Measurements from ENCODE around the gene BTBD19. TPM values are rescaled to one million over a fixed set of nuclear protein-coding genes. Genes with fewer than 3 reads are reported as not detected.
"Not testable (repeated sequence)": the region's sequence is repeated elsewhere in the genome, so short reads cannot be mapped to it uniquely, and the experiment has no call there.

The BTBD19 gene
- total RNA-seq, 1 experiment from 2014 or later: 4.0 TPM

- Histone ChIP-seq H3K4me1 (replicated peaks) (peaks cover 36% of the 10 kb centered on the region), H3K9me3 (replicated peaks) (no peaks in the 10 kb centered on the region), H3K27me3 (replicated peaks) (no peaks in the 10 kb centered on the region), H3K27ac (no peak overlapping the region), H3K4me3 (no peak overlapping the region), H3K36me3 (peaks cover 22% of the 10 kb centered on the region)
- DNase-seq (ENCODE audit: low read depth in 1 of 2, low spot score in 2 of 2): peak; percentile 60 to 90
Measured at GRCh38 chr1:44835738-44836675, 27.7 kb downstream of the BTBD19 start.

- Histone ChIP-seq H3K36me3 (peaks cover 19% of the 10 kb centered on the region), H3K4me1 (replicated peaks) (peaks cover 30% of the 10 kb centered on the region)
- not testable (repeated sequence) for H3K27ac ChIP-seq; H3K9me3 ChIP-seq (replicated peaks); DNase-seq (ENCODE audit: low read depth in 1 of 2, low spot score in 2 of 2); H3K27me3 ChIP-seq (replicated peaks); H3K4me3 ChIP-seq
Measured at GRCh38 chr1:44838294-44838693, 30.0 kb downstream of the BTBD19 start.

GRCh38 chr1:44839576-44839975, 31.3 kb downstream of the BTBD19 start:
- Histone ChIP-seq H3K4me3 (no peak overlapping the region), H3K9me3 (replicated peaks) (no peaks in the 10 kb centered on the region), H3K36me3 (peaks cover 19% of the 10 kb centered on the region), H3K27me3 (replicated peaks) (no peaks in the 10 kb centered on the region), H3K4me1 (replicated peaks) (peaks cover 37% of the 10 kb centered on the region), H3K27ac (peak overlapping the region; percentile 30; the same call in 1 of the 2 replicates)
- peak; percentile 76 to 88 for DNase-seq (ENCODE audit: low read depth in 1 of 2, low spot score in 2 of 2)

GRCh38 chr1:44842486-44842861, 34.2 kb downstream of the BTBD19 start:
- H3K36me3 ChIP-seq: peaks cover 10% of the 10 kb centered on the region
- H3K9me3 ChIP-seq (replicated peaks): no peaks in the 10 kb centered on the region
- H3K27ac ChIP-seq: no peak overlapping the region
- no peak for DNase-seq (ENCODE audit: low read depth in 1 of 2, low spot score in 2 of 2)
- H3K27me3 ChIP-seq (replicated peaks): no peaks in the 10 kb centered on the region
- peak overlapping the region; percentile 53 for H3K4me3 ChIP-seq
- H3K4me1 ChIP-seq (replicated peaks): peaks cover 34% of the 10 kb centered on the region

- DNase-seq (ENCODE audit: low read depth in 1 of 2, low spot score in 2 of 2): peak; percentile 95 to 98
- peaks cover 40% of the 10 kb centered on the region for H3K4me1 ChIP-seq (replicated peaks)
- H3K4me3 ChIP-seq: peak within 1 kb of the TSS; percentile 53
- no peak within 1 kb of the TSS for H3K27ac ChIP-seq
- H3K36me3 ChIP-seq: peaks cover 7% of the 10 kb centered on the region
- H3K27me3 ChIP-seq (replicated peaks): no peaks in the 10 kb centered on the region
- H3K9me3 ChIP-seq (replicated peaks): no peaks in the 10 kb centered on the region
Measured at GRCh38 chr1:44842862-44843655, 34.7 kb downstream of the BTBD19 start, which contains the start of gene PTCH2. PTCH2 (minus strand) TSS chr1:44843253; CDS start chr1:44842932, 321 bp downstream.

GRCh38 chr1:44846985-44847384, 38.7 kb downstream of the BTBD19 start:
- Histone ChIP-seq H3K4me1 (replicated peaks) (peaks cover 43% of the 10 kb centered on the region), H3K27ac (no peak overlapping the region), H3K36me3 (no peaks in the 10 kb centered on the region; the same call in 1 of the 2 replicates), H3K9me3 (replicated peaks) (no peaks in the 10 kb centered on the region), H3K27me3 (replicated peaks) (no peaks in the 10 kb centered on the region), H3K4me3 (no peak overlapping the region)
- no peak for DNase-seq (ENCODE audit: low read depth in 1 of 2, low spot score in 2 of 2)

GRCh38 chr1:44847845-44848244, 39.5 kb downstream of the BTBD19 start:
- H3K27ac ChIP-seq: no peak overlapping the region
- H3K27me3 ChIP-seq (replicated peaks): no peaks in the 10 kb centered on the region
- H3K4me1 ChIP-seq (replicated peaks): peaks cover 39% of the 10 kb centered on the region
- H3K9me3 ChIP-seq (replicated peaks): no peaks in the 10 kb centered on the region
- H3K36me3 ChIP-seq: no peaks in the 10 kb centered on the region; the same call in 1 of the 2 replicates
- DNase-seq (ENCODE audit: low read depth in 1 of 2, low spot score in 2 of 2): peak; percentile 42 to 52
- H3K4me3 ChIP-seq: no peak overlapping the region

- H3K27me3 ChIP-seq (replicated peaks): no peaks in the 10 kb centered on the region
- no peaks in the 10 kb centered on the region; the same call in 1 of the 2 replicates for H3K36me3 ChIP-seq
- no peaks in the 10 kb centered on the region for H3K9me3 ChIP-seq (replicated peaks)
- H3K4me3 ChIP-seq: no peak overlapping the region
- no peak overlapping the region for H3K27ac ChIP-seq
- H3K4me1 ChIP-seq (replicated peaks): peaks cover 36% of the 10 kb centered on the region
- DNase-seq (ENCODE audit: low read depth in 1 of 2, low spot score in 2 of 2): peak; percentile 40 to 43
Measured at GRCh38 chr1:44848456-44849181, 40.3 kb downstream of the BTBD19 start.

GRCh38 chr1:44849575-44850132, 41.3 kb downstream of the BTBD19 start:
- Histone ChIP-seq H3K4me3 (no peak overlapping the region), H3K36me3 (no peaks in the 10 kb centered on the region; the same call in 1 of the 2 replicates), H3K9me3 (replicated peaks) (no peaks in the 10 kb centered on the region), H3K27me3 (replicated peaks) (no peaks in the 10 kb centered on the region), H3K4me1 (replicated peaks) (peaks cover 32% of the 10 kb centered on the region), H3K27ac (no peak overlapping the region)
- peak in 1 of 2 experiments; percentile 33 for DNase-seq (ENCODE audit: low read depth in 1 of 2, low spot score in 2 of 2)

GRCh38 chr1:44851308-44851707, 43.0 kb downstream of the BTBD19 start:
- no peak for DNase-seq (ENCODE audit: low read depth in 1 of 2, low spot score in 2 of 2)
- Histone ChIP-seq H3K4me1 (replicated peaks) (peaks cover 32% of the 10 kb centered on the region), H3K9me3 (replicated peaks) (no peaks in the 10 kb centered on the region), H3K36me3 (peaks cover 3% of the 10 kb centered on the region; the same call in 1 of the 2 replicates), H3K4me3 (no peak overlapping the region), H3K27me3 (replicated peaks) (no peaks in the 10 kb centered on the region), H3K27ac (no peak overlapping the region)

GRCh38 chr1:44853201-44853600, 44.9 kb downstream of the BTBD19 start:
- Histone ChIP-seq H3K36me3 (peaks cover 3% of the 10 kb centered on the region; the same call in 1 of the 2 replicates), H3K4me3 (no peak overlapping the region), H3K9me3 (replicated peaks) (no peaks in the 10 kb centered on the region), H3K27me3 (replicated peaks) (no peaks in the 10 kb centered on the region), H3K4me1 (replicated peaks) (peaks cover 21% of the 10 kb centered on the region), H3K27ac (no peak overlapping the region)
- no peak for DNase-seq (ENCODE audit: low read depth in 1 of 2, low spot score in 2 of 2)

- Histone ChIP-seq H3K27me3 (replicated peaks) (no peaks in the 10 kb centered on the region), H3K4me1 (replicated peaks) (peaks cover 3% of the 10 kb centered on the region), H3K9me3 (replicated peaks) (no peaks in the 10 kb centered on the region), H3K36me3 (peaks cover 3% of the 10 kb centered on the region; the same call in 1 of the 2 replicates), H3K27ac (no peak overlapping the region), H3K4me3 (no peak overlapping the region)
- DNase-seq (ENCODE audit: low read depth in 1 of 2, low spot score in 2 of 2): no peak
Measured at GRCh38 chr1:44854970-44855369, 46.6 kb downstream of the BTBD19 start.

GRCh38 chr1:44855742-44856141, 47.4 kb downstream of the BTBD19 start:
- no peaks in the 10 kb centered on the region for H3K9me3 ChIP-seq (replicated peaks)
- H3K4me3 ChIP-seq: no peak overlapping the region
- H3K27ac ChIP-seq: no peak overlapping the region
- H3K4me1 ChIP-seq (replicated peaks): peaks cover 5% of the 10 kb centered on the region; the same call in 1 of the 2 replicates
- H3K27me3 ChIP-seq (replicated peaks): no peaks in the 10 kb centered on the region
- peaks cover 3% of the 10 kb centered on the region; the same call in 1 of the 2 replicates for H3K36me3 ChIP-seq
- DNase-seq (ENCODE audit: low read depth in 1 of 2, low spot score in 2 of 2): no peak
